ENCODE measurements around the gene NOTCH1.

GRCh38 chr9:136575626-136576268 is 29.9 kb upstream of the NOTCH1 start:
- TF ChIP-seq, protein P1, sequence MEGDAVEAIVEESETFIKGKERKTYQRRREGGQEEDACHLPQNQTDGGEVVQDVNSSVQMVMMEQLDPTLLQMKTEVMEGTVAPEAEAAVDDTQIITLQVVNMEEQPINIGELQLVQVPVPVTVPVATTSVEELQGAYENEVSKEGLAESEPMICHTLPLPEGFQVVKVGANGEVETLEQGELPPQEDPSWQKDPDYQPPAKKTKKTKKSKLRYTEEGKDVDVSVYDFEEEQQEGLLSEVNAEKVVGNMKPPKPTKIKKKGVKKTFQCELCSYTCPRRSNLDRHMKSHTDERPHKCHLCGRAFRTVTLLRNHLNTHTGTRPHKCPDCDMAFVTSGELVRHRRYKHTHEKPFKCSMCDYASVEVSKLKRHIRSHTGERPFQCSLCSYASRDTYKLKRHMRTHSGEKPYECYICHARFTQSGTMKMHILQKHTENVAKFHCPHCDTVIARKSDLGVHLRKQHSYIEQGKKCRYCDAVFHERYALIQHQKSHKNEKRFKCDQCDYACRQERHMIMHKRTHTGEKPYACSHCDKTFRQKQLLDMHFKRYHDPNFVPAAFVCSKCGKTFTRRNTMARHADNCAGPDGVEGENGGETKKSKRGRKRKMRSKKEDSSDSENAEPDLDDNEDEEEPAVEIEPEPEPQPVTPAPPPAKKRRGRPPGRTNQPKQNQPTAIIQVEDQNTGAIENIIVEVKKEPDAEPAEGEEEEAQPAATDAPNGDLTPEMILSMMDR (IDR thresholded peaks at IDR 0.05) = no peak
- TF ChIP-seq, protein P2, sequence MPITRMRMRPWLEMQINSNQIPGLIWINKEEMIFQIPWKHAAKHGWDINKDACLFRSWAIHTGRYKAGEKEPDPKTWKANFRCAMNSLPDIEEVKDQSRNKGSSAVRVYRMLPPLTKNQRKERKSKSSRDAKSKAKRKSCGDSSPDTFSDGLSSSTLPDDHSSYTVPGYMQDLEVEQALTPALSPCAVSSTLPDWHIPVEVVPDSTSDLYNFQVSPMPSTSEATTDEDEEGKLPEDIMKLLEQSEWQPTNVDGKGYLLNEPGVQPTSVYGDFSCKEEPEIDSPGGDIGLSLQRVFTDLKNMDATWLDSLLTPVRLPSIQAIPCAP (CRISPR knock-in tag; IDR thresholded peaks at IDR 0.05) = no peak
- TF ChIP-seq PRDM15 (CRISPR knock-in tag; IDR thresholded peaks at IDR 0.05) = no peak
- TF ChIP-seq, protein P3, sequence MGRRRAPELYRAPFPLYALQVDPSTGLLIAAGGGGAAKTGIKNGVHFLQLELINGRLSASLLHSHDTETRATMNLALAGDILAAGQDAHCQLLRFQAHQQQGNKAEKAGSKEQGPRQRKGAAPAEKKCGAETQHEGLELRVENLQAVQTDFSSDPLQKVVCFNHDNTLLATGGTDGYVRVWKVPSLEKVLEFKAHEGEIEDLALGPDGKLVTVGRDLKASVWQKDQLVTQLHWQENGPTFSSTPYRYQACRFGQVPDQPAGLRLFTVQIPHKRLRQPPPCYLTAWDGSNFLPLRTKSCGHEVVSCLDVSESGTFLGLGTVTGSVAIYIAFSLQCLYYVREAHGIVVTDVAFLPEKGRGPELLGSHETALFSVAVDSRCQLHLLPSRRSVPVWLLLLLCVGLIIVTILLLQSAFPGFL (CRISPR knock-in tag; IDR thresholded peaks at IDR 0.05; ENCODE audit: borderline replicate concordance) = no peak
- no peak for TF ChIP-seq CREM (CRISPR knock-in tag; IDR thresholded peaks at IDR 0.05)
- TF ChIP-seq IRF2 (CRISPR knock-in tag; IDR thresholded peaks at IDR 0.05; ENCODE audit: borderline replicate concordance, low read depth) = no peak
- no peak for TF ChIP-seq TCF7 (CRISPR knock-in tag; IDR thresholded peaks at IDR 0.05; ENCODE audit: low read depth)

Measured in WTC11 (cell line).